H9 (cell line): ENCODE results near the gene CAMKV. TPM values are rescaled to one million over a fixed set of nuclear protein-coding genes. Genes with fewer than 3 reads are reported as not detected.

ENCODE experiments used
- DNase-seq: peaks from one replicate; pipeline ENCODE4 v3.0.0-alpha.2; 2017
- H2AFZ ChIP-seq: one replicate; pipeline ENCODE4 v1.6.1; 2013; ENCODE audit warnings: mild to moderate bottlenecking, low read length, control low read depth, moderate library complexity
- H2AK5ac ChIP-seq: 2 replicates; pipeline ENCODE4 v1.6.1; 2013; ENCODE audit warnings: low read length, control low read depth, mixed read lengths; ENCODE audit not compliant: insufficient read length
- H2BK120ac ChIP-seq: one replicate; pipeline ENCODE4 v1.6.1; 2013; ENCODE audit warnings: low read depth, mild to moderate bottlenecking, low read length, control low read depth, inconsistent platforms; ENCODE audit not compliant: poor library complexity, severe bottlenecking
- H2BK12ac ChIP-seq: 2 replicates; pipeline ENCODE4 v1.6.1; 2013; ENCODE audit warnings: low read length, control low read depth, mixed read lengths, low read depth; ENCODE audit not compliant: insufficient read length
- H2BK15ac ChIP-seq: 2 replicates; pipeline ENCODE4 v1.6.1; 2013; ENCODE audit warnings: low read depth, low read length, control low read depth
- H2BK20ac ChIP-seq: one replicate; pipeline ENCODE4 v1.6.1; 2013; ENCODE audit warnings: low read depth, mild to moderate bottlenecking, low read length, control low read depth, inconsistent platforms; ENCODE audit not compliant: poor library complexity, severe bottlenecking
- H2BK5ac ChIP-seq: 2 replicates; pipeline ENCODE4 v1.6.1; 2013; ENCODE audit warnings: low read length, control low read depth, mixed read lengths; ENCODE audit not compliant: insufficient read length
- H3K14ac ChIP-seq: 2 replicates; pipeline ENCODE4 v1.6.1; 2013; ENCODE audit warnings: low read length, control low read depth; ENCODE audit not compliant: insufficient read depth
- H3K18ac ChIP-seq: 2 replicates; pipeline ENCODE4 v1.6.1; 2013; ENCODE audit warnings: low read depth, mild to moderate bottlenecking, mixed read lengths, low read length, control low read depth; ENCODE audit not compliant: insufficient read length
- H3K23ac ChIP-seq: 2 replicates; pipeline ENCODE4 v1.6.1; 2013; ENCODE audit warnings: low read length, control low read depth, mixed read lengths, low read depth; ENCODE audit not compliant: insufficient read length
- H3K23me2 ChIP-seq: 2 replicates; pipeline ENCODE4 v1.6.1; 2013; ENCODE audit warnings: low read depth, mild to moderate bottlenecking, mixed read lengths, low read length, control low read depth; ENCODE audit not compliant: insufficient read length, poor library complexity, severe bottlenecking
- H3K27ac ChIP-seq: 2 replicates; pipeline ENCODE4 v1.5.1; 2013; ENCODE audit warnings: low read length, control low read depth, mixed read lengths, low read depth; ENCODE audit not compliant: insufficient read length
- H3K27me3 ChIP-seq: 2 replicates; pipeline ENCODE4 v1.6.1; 2013; ENCODE audit warnings: low read length, control low read depth, inconsistent platforms; ENCODE audit not compliant: insufficient read depth
- H3K4ac ChIP-seq: 2 replicates; pipeline ENCODE4 v1.6.1; 2013; ENCODE audit warnings: low read depth, mild to moderate bottlenecking, control low read depth, inconsistent platforms, low read length, moderate library complexity
- H3K4me1 ChIP-seq: 2 replicates; pipeline ENCODE4 v1.6.1; 2013; ENCODE audit warnings: low read length, control low read depth, inconsistent platforms; ENCODE audit not compliant: insufficient read depth
- H3K4me2 ChIP-seq: 2 replicates; pipeline ENCODE4 v1.6.1; 2013; ENCODE audit warnings: low read length, control low read depth, mixed read lengths; ENCODE audit not compliant: insufficient read length, insufficient read depth
- H3K56ac ChIP-seq: 2 replicates; pipeline ENCODE4 v1.6.1; 2013; ENCODE audit warnings: low read depth, mild to moderate bottlenecking, mixed read lengths, low read length, control low read depth; ENCODE audit not compliant: insufficient read length
- H3K79me1 ChIP-seq: 2 replicates; pipeline ENCODE4 v1.6.1; 2013; ENCODE audit warnings: low read depth, mild to moderate bottlenecking, moderate library complexity, low read length, control low read depth, inconsistent platforms; ENCODE audit not compliant: insufficient read depth, poor library complexity, severe bottlenecking
- H3K79me2 ChIP-seq: 2 replicates; pipeline ENCODE4 v1.6.1; 2013; ENCODE audit warnings: low read length, control low read depth, inconsistent platforms; ENCODE audit not compliant: insufficient read depth
- H3K9ac ChIP-seq: 2 replicates; pipeline ENCODE4 v1.6.1; 2013; ENCODE audit warnings: low read length, control low read depth, mixed read lengths; ENCODE audit not compliant: insufficient read length; ENCODE audit errors: extremely low read depth
- H3K9me3 ChIP-seq: one replicate; pipeline ENCODE4 v1.6.1; 2013; ENCODE audit warnings: low read depth, low read length, inconsistent platforms; ENCODE audit not compliant: control insufficient read depth
- H3T11ph ChIP-seq: one replicate; pipeline ENCODE4 v1.6.1; 2013; ENCODE audit warnings: mild to moderate bottlenecking, low read length, control low read depth, inconsistent platforms
- H4K20me1 ChIP-seq: one replicate; pipeline ENCODE4 v1.6.1; 2013; ENCODE audit not compliant: control insufficient read depth, insufficient read length, insufficient read depth
- H4K5ac ChIP-seq: 2 replicates; pipeline ENCODE4 v1.6.1; 2013; ENCODE audit warnings: low read depth, mild to moderate bottlenecking, mixed read lengths, low read length, control low read depth; ENCODE audit not compliant: insufficient read length
- H4K8ac ChIP-seq: replicated peaks from 2 replicates; pipeline ENCODE4 v1.6.1; 2013; ENCODE audit warnings: low read length, control low read depth, mixed read lengths, low read depth; ENCODE audit not compliant: insufficient read length
- H4K91ac ChIP-seq: 2 replicates; pipeline ENCODE4 v1.6.1; 2013; ENCODE audit warnings: low read depth, mild to moderate bottlenecking, moderate library complexity, mixed read lengths, low read length, control low read depth; ENCODE audit not compliant: insufficient read length
- H3K27ac Mint-ChIP-seq, 3 experiments: 2 replicates in 2 of 3; 3 replicates in 1 of 3; pipeline ENCODE4 v1.8.0; 2020 to 2021; ENCODE audit warnings: mixed read lengths in 3 of 3, mild to moderate bottlenecking in 1 of 3, moderate library complexity in 1 of 3
- H3K27me3 Mint-ChIP-seq: 2 replicates; pipeline ENCODE4 v1.8.0; 2021; ENCODE audit warnings: low read depth, mild to moderate bottlenecking, moderate library complexity, mixed read lengths
- H3K36me3 Mint-ChIP-seq, 3 experiments: 2 replicates in 2 of 3; 3 replicates in 1 of 3; pipeline ENCODE4 v1.8.0; 2020 to 2021; ENCODE audit warnings: low read depth in 3 of 3, mixed read lengths in 3 of 3; ENCODE audit not compliant: insufficient read depth in 1 of 3
- H3K4me1 Mint-ChIP-seq, 2 experiments: 2 replicates each; pipeline ENCODE4 v1.8.0; 2020; ENCODE audit warnings: mixed read lengths in 2 of 2
- H3K4me3 Mint-ChIP-seq, 2 experiments: 2 replicates in 1 of 2; 3 replicates in 1 of 2; pipeline ENCODE4 v1.8.0; 2020 to 2021; ENCODE audit warnings: mild to moderate bottlenecking in 2 of 2, mixed read lengths in 2 of 2, moderate library complexity in 1 of 2
- H3K9me3 Mint-ChIP-seq, 2 experiments: 2 replicates in 1 of 2; 3 replicates in 1 of 2; pipeline ENCODE4 v1.8.0; 2020; ENCODE audit warnings: mild to moderate bottlenecking in 2 of 2, mixed read lengths in 2 of 2, moderate library complexity in 1 of 2
- CTCF ChIP-seq: fragments of 200-600 bp; sonication (generic); conservative IDR thresholded peaks from 3 replicates; pipeline ENCODE4 v1.8.0; 2021; ENCODE audit warnings: antibody characterized with exemption, mild to moderate bottlenecking
- WGBS: extraction: QIAGEN DNeasy Blood & Tissue Kit; methylation state at CpG from one replicate; pipeline ENCODE4 v1.1.7; 2013; ENCODE audit warnings: missing lambda C conversion rate, low lambda C conversion rate, mixed read lengths; ENCODE audit not compliant: insufficient read length; ENCODE audit errors: extremely low coverage; 5-methylcytosine and 5-hydroxymethylcytosine counted together
- total RNA-seq: library from RNA; stranded (reverse); gene quantifications from 2 replicates; pipeline ENCODE4 v1.2.1, GENCODE V29; 2021

The CAMKV gene
- total RNA-seq, 1 experiment from 2014 or later: 54.2 TPM

DNA sequence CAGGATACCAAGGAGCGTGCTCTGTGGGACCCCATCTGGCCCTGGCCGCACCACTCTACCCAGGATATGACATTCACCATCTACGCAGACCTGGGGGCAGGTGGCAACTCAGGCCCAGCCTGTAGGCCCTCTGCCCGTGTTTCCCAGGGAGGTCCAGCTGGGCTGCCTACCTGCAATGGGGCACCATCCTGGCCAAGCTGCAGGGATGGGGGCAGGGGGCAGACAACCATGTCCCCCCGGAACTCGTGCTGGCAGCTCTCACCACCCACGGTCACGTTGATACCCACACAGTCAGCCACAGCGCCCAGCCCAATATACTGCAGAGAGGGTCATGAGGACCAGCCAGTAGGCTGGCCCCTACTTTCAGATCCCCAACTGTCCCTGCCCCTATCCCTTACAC, 26.1 kb upstream of the CAMKV start:
- H3K23ac ChIP-seq: no peak overlapping the region
- no peak overlapping the region for H3K18ac ChIP-seq
- H3K56ac ChIP-seq: no peak overlapping the region
- H4K91ac ChIP-seq: no peak overlapping the region
- no peak for TF ChIP-seq CTCF
- Mint-ChIP-seq H3K4me3 (no peak overlapping the region), H3K36me3 (peaks cover 0 to 5% (median 3%) of the 10 kb centered on the region in 3 experiments; a peak in 3 of 7 replicates), H3K27ac (no peak overlapping the region), H3K27me3 (no peaks in the 10 kb centered on the region), H3K9me3 (no peaks in the 10 kb centered on the region), H3K4me1 (no peaks in the 10 kb centered on the region)
- H2BK12ac ChIP-seq: no peak overlapping the region
- no peak overlapping the region for H3K4ac ChIP-seq
- no peak for DNase-seq
- no peak overlapping the region for H3K14ac ChIP-seq
- H3K9me3 ChIP-seq: no peaks in the 10 kb centered on the region
- no peak overlapping the region for H2BK120ac ChIP-seq
- no CpG with 5 or more reads among the region's 9 CpGs for WGBS
- no peak overlapping the region for H3K27ac ChIP-seq
- no peaks in the 10 kb centered on the region for H3K79me1 ChIP-seq
- no peak overlapping the region for H2BK15ac ChIP-seq
- no peak overlapping the region for H4K5ac ChIP-seq
- H3K79me2 ChIP-seq: no peaks in the 10 kb centered on the region
- H3K23me2 ChIP-seq: no peaks in the 10 kb centered on the region
- H2AFZ ChIP-seq: no peak overlapping the region
- H3T11ph ChIP-seq: no peak overlapping the region
- H2BK5ac ChIP-seq: no peak overlapping the region
- H3K9ac ChIP-seq: no peak overlapping the region
- no peaks in the 10 kb centered on the region for H3K27me3 ChIP-seq
- no peak overlapping the region for H2BK20ac ChIP-seq
- no peak overlapping the region for H3K4me2 ChIP-seq
- H3K4me1 ChIP-seq: no peaks in the 10 kb centered on the region
- H4K20me1 ChIP-seq: peaks cover 5% of the 10 kb centered on the region
- H2AK5ac ChIP-seq: no peak overlapping the region
- H4K8ac ChIP-seq: no peak overlapping the region
